PC-9 (cell line): ENCODE data around the gene PCDHGA1. TPM values are rescaled to one million over a fixed set of nuclear protein-coding genes. Genes with fewer than 3 reads are reported as not detected.

Source experiments
- BruUV-seq: library from RNA; stranded (reverse); fragments of 400-500 nt; replicated peaks from 2 replicates; lab custom pipeline; 2021; lab: Mats Ljungman, UMichigan
- CTCF ChIA-PET: fragments of 300-600 bp; sonication (Branson Sonifier 250); formaldehyde crosslinking; loops from one replicate; lab custom pipeline; 2022; ENCODE audit warnings: antibody characterized with exemption; lab: Charles Lee
- POLR2A ChIA-PET: fragments of 300-600 bp; sonication (Branson Sonifier 250); formaldehyde crosslinking; loops from one replicate; lab custom pipeline; 2022; ENCODE audit warnings: antibody characterized with exemption; ENCODE audit not compliant: unreplicated experiment; lab: Charles Lee
- DNase-seq, 2 experiments: peaks; one replicate each; pipeline versions ENCODE4 v3.0.0 to v3.0.0-alpha.2; 2015 to 2022; ENCODE audit warnings: mixed read lengths in 1 of 2
- H2AFZ ChIP-seq: fragments of 200-600 bp; sonication (generic); 2 replicates; pipeline ENCODE4 v1.8.1; 2017; ENCODE audit warnings: antibody characterized with exemption
- H3F3A ChIP-seq: fragments of 200-600 bp; sonication (generic); 2 replicates; pipeline ENCODE4 v1.8.1; 2017; ENCODE audit warnings: antibody characterized with exemption, mild to moderate bottlenecking, low read depth; ENCODE audit not compliant: insufficient read depth
- H3K27ac ChIP-seq: fragments of 200-600 bp; sonication (generic); 2 replicates; pipeline ENCODE4 v1.6.1; 2016; ENCODE audit warnings: mixed run types
- H3K27me3 ChIP-seq: fragments of 200-600 bp; sonication (generic); 2 replicates; pipeline ENCODE4 v1.6.1; 2016; ENCODE audit warnings: low read depth, mixed run types; ENCODE audit not compliant: insufficient read depth
- H3K36me3 ChIP-seq: fragments of 200-600 bp; sonication (generic); 2 replicates; pipeline ENCODE4 v1.6.1; 2016; ENCODE audit warnings: low read depth, mixed run types
- H3K4me1 ChIP-seq: fragments of 200-600 bp; sonication (generic); replicated peaks from 2 replicates; pipeline ENCODE4 v1.6.1; 2016; ENCODE audit warnings: mixed run types; ENCODE audit not compliant: insufficient read depth
- H3K4me2 ChIP-seq: fragments of 200-600 bp; sonication (generic); 2 replicates; pipeline ENCODE4 v1.6.1; 2017; ENCODE audit warnings: mixed run types
- H3K4me3 ChIP-seq: fragments of 200-600 bp; sonication (generic); 2 replicates; pipeline ENCODE4 v1.6.1; 2016; ENCODE audit warnings: mixed run types
- H3K79me2 ChIP-seq: fragments of 200-600 bp; sonication (generic); 2 replicates; pipeline ENCODE4 v1.6.1; 2017; ENCODE audit warnings: low read depth, mixed run types
- H3K9me2 ChIP-seq: fragments of 200-600 bp; sonication (generic); 2 replicates; pipeline ENCODE4 v1.8.1; 2017; ENCODE audit warnings: mild to moderate bottlenecking; ENCODE audit not compliant: insufficient read depth
- H3K9me3 ChIP-seq: fragments of 200-600 bp; sonication (generic); 2 replicates; pipeline ENCODE4 v1.8.1; 2016; ENCODE audit warnings: low read depth; ENCODE audit not compliant: insufficient read depth
- H4K20me1 ChIP-seq: fragments of 200-600 bp; sonication (generic); 2 replicates; pipeline ENCODE4 v1.8.1; 2017; ENCODE audit not compliant: insufficient read depth
- CTCF ChIP-seq: fragments of 200-600 bp; sonication (generic); conservative IDR thresholded peaks from 2 replicates; pipeline ENCODE4 v1.6.1; 2017; ENCODE audit warnings: mixed run types, antibody characterized with exemption, mild to moderate bottlenecking, moderate library complexity
- EZH2 ChIP-seq: fragments of 200-600 bp; sonication (generic); IDR thresholded peaks from 2 replicates; pipeline ENCODE4 v1.8.0; 2017; ENCODE audit warnings: antibody characterized with exemption, low read depth
- intact Hi-C: fragments of 100-400 bp; cut with micrococcal nuclease; formaldehyde crosslinking; loops from one replicate; pipeline ENCODE4 v1.10.0; 2022; ENCODE audit not compliant: unreplicated experiment
- total RNA-seq: library from RNA; stranded (reverse); gene quantifications from 2 replicates; pipeline ENCODE4 v1.2.3, GENCODE V29; 2021

The PCDHGA1 gene
- total RNA-seq, 1 experiment from 2014 or later, result 0.07 TPM

- H3K4me2 ChIP-seq, result peak within 1 kb of the TSS; percentile 69
- BruUV-seq, result no TSS peak
- no peaks in the 10 kb centered on the region for H3F3A ChIP-seq
- POLR2A ChIA-PET, result interaction anchor here (0.7 kb wide), 1 partner anchor 143 kb away, joined by 7 read pairs; no protein-coding TSS in a partner anchor
- H3K79me2 ChIP-seq, result no peaks in the 10 kb centered on the region
- H3K27ac ChIP-seq, result no peak within 1 kb of the TSS
- no peak for TF ChIP-seq EZH2
- peak; percentile 81 for TF ChIP-seq CTCF
- peak; percentile 38 to 60 for DNase-seq
- CTCF ChIA-PET, result interaction anchor here (0.6 to 1.8 kb wide), 9 partner anchors 63 to 832 kb away, joined by 3 to 12 read pairs (median 6); no protein-coding TSS in a partner anchor
- H3K4me3 ChIP-seq, result peak within 1 kb of the TSS; percentile 50
- H2AFZ ChIP-seq, result peak within 1 kb of the TSS; percentile 63; the same call in 1 of the 2 replicates
- H3K9me3 ChIP-seq, result no peaks in the 10 kb centered on the region
- peaks cover 25% of the 10 kb centered on the region; the same call in 1 of the 2 replicates for H3K27me3 ChIP-seq
- no peaks in the 10 kb centered on the region for H3K36me3 ChIP-seq
- no peaks in the 10 kb centered on the region for H3K9me2 ChIP-seq
- intact Hi-C loops, result loop anchor here (1.0 kb wide), 1 partner anchor 103 kb away; no protein-coding TSS in a partner anchor
- no peaks in the 10 kb centered on the region for H4K20me1 ChIP-seq
- H3K4me1 ChIP-seq, result no peaks in the 10 kb centered on the region
These were observed 90.7 kb downstream of the PCDHGA1 start, which contains the start of gene PCDHGA11 for GRCh38 chr5:141420855-141421488. TSS of gene PCDHGA11 (plus strand) at chr5:141421051. CDS start at chr5:141421228, 177 bp downstream.

DNA sequence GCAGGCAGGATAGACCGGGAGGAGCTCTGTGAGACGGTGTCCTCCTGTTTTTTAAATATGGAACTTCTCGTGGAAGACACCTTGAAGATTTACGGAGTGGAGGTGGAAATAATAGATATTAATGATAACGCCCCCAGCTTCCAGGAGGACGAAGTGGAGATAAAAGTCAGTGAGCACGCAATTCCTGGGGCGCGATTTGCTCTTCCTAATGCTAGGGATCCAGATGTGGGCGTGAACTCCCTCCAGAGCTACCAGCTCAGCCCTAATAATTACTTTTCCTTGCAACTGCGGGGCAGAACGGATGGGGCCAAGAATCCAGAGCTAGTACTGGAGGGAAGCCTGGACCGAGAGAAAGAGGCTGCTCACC, 91.2 kb downstream of the PCDHGA1 start:
- H3K9me2 ChIP-seq, result no peaks in the 10 kb centered on the region
- no peaks in the 10 kb centered on the region for H3K4me1 ChIP-seq
- H4K20me1 ChIP-seq, result no peaks in the 10 kb centered on the region
- no TSS peak for BruUV-seq
- intact Hi-C loops, result no loop called here
- peak overlapping the region; percentile 63; the same call in 1 of the 2 replicates for H2AFZ ChIP-seq
- ChIA-PET CTCF (interaction anchor here (1.2 to 1.8 kb wide), 5 partner anchors 99 to 832 kb away, joined by 4 to 8 read pairs (median 7); no protein-coding TSS in a partner anchor), POLR2A (interaction anchor here (0.7 kb wide), 1 partner anchor 142 kb away, joined by 7 read pairs; no protein-coding TSS in a partner anchor)
- peak overlapping the region; percentile 50 for H3K4me3 ChIP-seq
- no peaks in the 10 kb centered on the region for H3K36me3 ChIP-seq
- H3K9me3 ChIP-seq, result no peaks in the 10 kb centered on the region
- no peak for TF ChIP-seq EZH2
- TF ChIP-seq CTCF, result no peak
- DNase-seq, result no peak
- H3K79me2 ChIP-seq, result no peaks in the 10 kb centered on the region
- no peak overlapping the region for H3K27ac ChIP-seq
- peaks cover 30% of the 10 kb centered on the region for H3K27me3 ChIP-seq
- H3K4me2 ChIP-seq, result peak overlapping the region; percentile 69
- H3F3A ChIP-seq, result no peaks in the 10 kb centered on the region

GRCh38 chr5:141422742-141423291, 92.5 kb downstream of the PCDHGA1 start:
- H3K36me3 ChIP-seq, result no peaks in the 10 kb centered on the region
- no peak overlapping the region for H3K27ac ChIP-seq
- CTCF ChIA-PET, result no interaction called here
- no peaks in the 10 kb centered on the region for H3K79me2 ChIP-seq
- H3K9me2 ChIP-seq, result no peaks in the 10 kb centered on the region
- H3F3A ChIP-seq, result no peaks in the 10 kb centered on the region
- H2AFZ ChIP-seq, result no peak overlapping the region
- no TSS peak for BruUV-seq
- no peak overlapping the region for H3K4me3 ChIP-seq
- peaks cover 38% of the 10 kb centered on the region for H3K27me3 ChIP-seq
- no peak overlapping the region for H3K4me2 ChIP-seq
- POLR2A ChIA-PET, result no interaction called here
- TF ChIP-seq CTCF, result no peak
- TF ChIP-seq EZH2, result no peak
- no peak for DNase-seq
- no peaks in the 10 kb centered on the region for H3K4me1 ChIP-seq
- H4K20me1 ChIP-seq, result no peaks in the 10 kb centered on the region
- H3K9me3 ChIP-seq, result no peaks in the 10 kb centered on the region
- intact Hi-C loops, result no loop called here
